Endothelial cell of umbilical vein (primary cell): ENCODE data around the gene ATXN1. TPM values are rescaled to one million over a fixed set of nuclear protein-coding genes. Genes with fewer than 3 reads are reported as not detected.

Experiments
- BruUV-seq: library from RNA; stranded (reverse); fragments of 400-500 nt; replicated peaks from 2 replicates; lab custom pipeline; 2021; lab: Mats Ljungman, UMichigan
- CTCF ChIA-PET: fragments of 300-600, 350-600 bp; sonication (Branson Sonifier 250); formaldehyde crosslinking; loops from one replicate; lab custom pipeline; 2021; ENCODE audit warnings: antibody characterized with exemption, inconsistent platforms; lab: Charles Lee
- POLR2A ChIA-PET: fragments of 300-600, 350-600 bp; sonication (Branson Sonifier 250); formaldehyde crosslinking; loops from one replicate; lab custom pipeline; 2021; ENCODE audit warnings: antibody characterized with exemption, inconsistent platforms; lab: Charles Lee
- DNase-seq: peaks from one replicate; pipeline ENCODE4 v3.0.0-alpha.2; 2011; ENCODE audit warnings: low read depth, low spot score
- FAIRE-seq: peaks from 2 replicates; lab custom pipeline; 2011; peaks lifted over from hg19 to GRCh38; lab: Jason Lieb, UNC
- H2AFZ ChIP-seq: 2 replicates; pipeline ENCODE4 v1.6.0; 2012; ENCODE audit warnings: low read depth, low read length, control low read depth, inconsistent platforms
- H3K27ac ChIP-seq: 2 replicates; pipeline ENCODE4 v1.5.1; 2011; ENCODE audit warnings: low read depth, mild to moderate bottlenecking, control low read depth, low read length, moderate library complexity; ENCODE audit not compliant: insufficient read depth
- H3K27me3 ChIP-seq, 2 experiments: 2 replicates each; pipeline versions ENCODE4 v1.6.0 to v1.6.1; 2011; ENCODE audit warnings: low read length in 2 of 2, mixed read lengths in 1 of 2; ENCODE audit not compliant: control insufficient read depth in 2 of 2, insufficient read depth in 2 of 2
- H3K36me3 ChIP-seq, 2 experiments: 2 replicates in 1 of 2; 3 replicates in 1 of 2; pipeline ENCODE4 v1.5.1; 2011; ENCODE audit warnings: low read length in 2 of 2, mild to moderate bottlenecking in 1 of 2, moderate library complexity in 1 of 2; ENCODE audit not compliant: control insufficient read depth in 2 of 2, insufficient read depth in 2 of 2; ENCODE audit errors: extremely low read depth in 1 of 2
- H3K4me1 ChIP-seq: 3 replicates; pipeline ENCODE4 v1.5.1; 2011; ENCODE audit warnings: mild to moderate bottlenecking, low read length; ENCODE audit not compliant: control insufficient read depth, insufficient read depth; ENCODE audit errors: extremely low read depth
- H3K4me2 ChIP-seq: 2 replicates; pipeline ENCODE4 v1.6.1; 2011; ENCODE audit warnings: low read length, control low read depth, mixed read lengths; ENCODE audit not compliant: insufficient read depth
- H3K4me3 ChIP-seq, 3 experiments: fragments of 200-600 bp in 1 of 3; sonication (generic), shearing (Covaris generic) in 1 of 3; replicated peaks in 1 of 3; 2 replicates each; pipeline ENCODE4 v1.5.1; 2011 to 2016; ENCODE audit warnings: control low read depth in 3 of 3, low read length in 3 of 3, mild to moderate bottlenecking in 2 of 3, inconsistent platforms in 1 of 3, low read depth in 1 of 3, moderate library complexity in 1 of 3; ENCODE audit not compliant: insufficient read depth in 1 of 3
- H3K79me2 ChIP-seq: 2 replicates; pipeline ENCODE4 v1.6.0; 2012; ENCODE audit warnings: low read length, inconsistent platforms; ENCODE audit not compliant: control insufficient read depth, insufficient read depth
- H3K9ac ChIP-seq: replicated peaks from 2 replicates; pipeline ENCODE3; 2011; ENCODE audit warnings: low read length, control low read depth; ENCODE audit not compliant: insufficient read depth; ENCODE audit errors: extremely low read depth
- H3K9me1 ChIP-seq: replicated peaks from 3 replicates; pipeline ENCODE4 v1.6.0; 2011; ENCODE audit warnings: mild to moderate bottlenecking, low read length; ENCODE audit not compliant: control insufficient read depth, insufficient read depth; ENCODE audit errors: extremely low read depth
- H3K9me3 ChIP-seq: replicated peaks from 2 replicates; pipeline ENCODE4 v1.5.1; 2012; ENCODE audit warnings: low read length, inconsistent platforms; ENCODE audit not compliant: control insufficient read depth, insufficient read depth
- H4K20me1 ChIP-seq: replicated peaks from 2 replicates; pipeline ENCODE3; 2011; ENCODE audit warnings: mild to moderate bottlenecking, low read length; ENCODE audit not compliant: control insufficient read depth, insufficient read depth; ENCODE audit errors: extremely low read depth
- EZH2 ChIP-seq: IDR thresholded peaks from 2 replicates; pipeline ENCODE4 v1.6.1; 2012; ENCODE audit warnings: borderline replicate concordance, low read depth, mild to moderate bottlenecking, moderate library complexity, low read length, inconsistent platforms; ENCODE audit not compliant: severe bottlenecking
- FOS ChIP-seq: IDR thresholded peaks from 2 replicates; pipeline ENCODE4 v1.6.1; 2011; ENCODE audit warnings: mild to moderate bottlenecking, low read length, moderate library complexity, borderline replicate concordance; ENCODE audit not compliant: insufficient read depth
- GATA2 ChIP-seq: IDR thresholded peaks from 2 replicates; pipeline ENCODE4 v1.7.0; 2011; ENCODE audit warnings: low read depth, mild to moderate bottlenecking, moderate library complexity, mixed read lengths, low read length; ENCODE audit not compliant: insufficient read length, insufficient read depth
- JUN ChIP-seq: IDR thresholded peaks from 2 replicates; pipeline ENCODE4 v1.6.1; 2011; ENCODE audit warnings: borderline replicate concordance, low read depth; ENCODE audit not compliant: insufficient read length, insufficient read depth
- MYC ChIP-seq: IDR thresholded peaks from one replicate; pipeline ENCODE4 v1.6.1; 2011; ENCODE audit warnings: mild to moderate bottlenecking, low read depth, low read length
- POLR2A ChIP-seq: IDR thresholded peaks from 2 replicates; pipeline ENCODE4 v1.6.1; 2012; ENCODE audit warnings: low read depth, mild to moderate bottlenecking, control low read depth, low read length
- POLR2AphosphoS5 ChIP-seq: IDR thresholded peaks from 2 replicates; pipeline ENCODE4 v1.6.1; 2012; ENCODE audit warnings: low read depth, mild to moderate bottlenecking, control low read depth, low read length, moderate library complexity; ENCODE audit not compliant: insufficient read depth
- dilution Hi-C: fragments of 300-500 bp; cut with MboI; formaldehyde crosslinking; loops from one replicate; pipeline ENCODE4 v1.15.0; 2019; ENCODE audit warnings: low sequenced_read_pairs; ENCODE audit not compliant: extremely low pct_ligation_motif_present
- intact Hi-C: fragments of 100-400 bp; cut with micrococcal nuclease; formaldehyde crosslinking; loops from one replicate; pipeline ENCODE4 v1.10.0; 2022
- polyA plus RNA-seq, 4 experiments: library from polyadenylated mRNA; depleted of rRNA in 3 of 4; stranded (reverse) in 3 of 4; unstranded in 1 of 4; fragments of >200 nt; gene quantifications; 2 replicates each; pipeline versions ENCODE4 v1.2.1 to v1.2.3, GENCODE V29; 2011 to 2012; ENCODE audit warnings: missing spikeins in 1 of 4
- total RNA-seq: library from RNA; stranded (reverse); gene quantifications from 2 replicates; pipeline ENCODE4 v1.2.3, GENCODE V29; 2021
- TF ChIP-seq, protein P1 (sequence below): IDR thresholded peaks from 2 replicates; pipeline ENCODE4 v1.6.1; 2011; ENCODE audit not compliant: insufficient read depth, insufficient read length
- TF ChIP-seq, protein P2 (sequence below), 2 donors: IDR thresholded peaks; 1 replicate in 1 of 2; 2 replicates in 1 of 2; pipeline ENCODE4 v1.5.1; 2011; ENCODE audit warnings: low read length in 2 of 2, mild to moderate bottlenecking in 2 of 2, moderate library complexity in 2 of 2, control low read depth in 1 of 2, inconsistent platforms in 1 of 2, low read depth in 1 of 2; ENCODE audit not compliant: insufficient read depth in 1 of 2; ENCODE audit errors: extremely low read depth in 1 of 2

Gene ATXN1
- total and polyA plus RNA-seq, 2 donors (not counting 3 experiments of a cell fraction or from before 2014, with no cell fraction given), result 16.4 to 33.0 TPM

DNA sequence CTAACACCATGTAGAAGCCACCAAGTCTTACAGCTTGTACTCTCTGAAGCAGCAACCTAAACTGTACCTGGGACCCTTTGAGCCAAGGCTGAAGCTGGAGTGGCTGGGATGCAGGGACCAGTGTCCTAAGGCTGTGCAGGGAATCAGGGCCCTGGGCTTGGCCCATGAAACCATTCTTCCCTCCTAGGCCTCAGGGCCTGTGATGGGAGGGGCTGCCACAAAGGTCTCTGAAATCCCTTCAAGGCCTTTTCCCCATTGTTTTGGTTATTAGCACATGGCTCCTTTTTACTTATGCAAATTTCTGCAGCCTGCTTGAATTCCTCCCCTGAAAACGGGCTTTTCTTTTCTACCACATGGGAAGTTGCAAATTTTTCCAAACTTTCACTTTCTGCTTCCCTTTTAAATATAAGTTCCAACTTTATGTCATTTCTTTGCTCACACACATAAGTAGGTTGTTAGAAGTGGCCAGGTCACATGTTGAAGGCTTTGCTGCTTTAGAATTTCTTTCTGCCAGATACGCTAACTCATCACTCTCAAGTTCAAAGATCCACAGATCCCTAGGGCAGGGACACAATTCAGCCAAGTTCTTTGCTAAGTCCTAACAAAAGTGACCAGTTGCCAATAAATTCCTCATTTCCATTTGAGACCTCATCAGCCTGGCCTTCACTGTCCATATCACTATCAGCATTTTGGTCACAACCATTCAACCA, 28.2 kb upstream of the ATXN1 start:
- no peak overlapping the region for H3K27ac ChIP-seq
- ChIA-PET CTCF (interaction anchor here (1.0 kb wide), 1 partner anchor 19 kb away, joined by 3 read pairs; no protein-coding TSS in a partner anchor), POLR2A (no interaction called here)
- DNase-seq (no peak), FAIRE-seq (no peak)
- H3K4me3 ChIP-seq, result no peak overlapping the region
- H3K79me2 ChIP-seq, result no peaks in the 10 kb centered on the region
- no TSS peak for BruUV-seq
- no peak overlapping the region for H3K4me2 ChIP-seq
- intact Hi-C loops, result no loop called here
- H4K20me1 ChIP-seq, result no peaks in the 10 kb centered on the region
- H3K9me1 ChIP-seq, result no peaks in the 10 kb centered on the region
- no peak overlapping the region for H2AFZ ChIP-seq
- peaks cover 0 to 2% of the 10 kb centered on the region in 2 experiments for H3K27me3 ChIP-seq
- no peaks in the 10 kb centered on the region for H3K36me3 ChIP-seq
- H3K4me1 ChIP-seq, result no peaks in the 10 kb centered on the region
- TF ChIP-seq, protein P1, sequence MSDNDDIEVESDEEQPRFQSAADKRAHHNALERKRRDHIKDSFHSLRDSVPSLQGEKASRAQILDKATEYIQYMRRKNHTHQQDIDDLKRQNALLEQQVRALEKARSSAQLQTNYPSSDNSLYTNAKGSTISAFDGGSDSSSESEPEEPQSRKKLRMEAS, result no peak
- no peak for TF ChIP-seq JUN
- dilution Hi-C loops, result no loop called here
- H3K9me3 ChIP-seq, result no peaks in the 10 kb centered on the region
- no peak overlapping the region for H3K9ac ChIP-seq

GRCh38 chr6:16787128-16787682, 25.9 kb upstream of the ATXN1 start:
- CTCF ChIA-PET, result interaction anchor here (1.4 kb wide), 1 partner anchor 179 kb away, joined by 3 read pairs; no protein-coding TSS in a partner anchor

More at GRCh38 chr6:16787128-16787682, 25.9 kb upstream of the ATXN1 start:
- no peaks in the 10 kb centered on the region for H3K4me1 ChIP-seq
- H3K27ac ChIP-seq, result no peak overlapping the region
- H3K4me2 ChIP-seq, result no peak overlapping the region
- intact Hi-C loops (no loop called here), dilution Hi-C loops (no loop called here)
- no peak overlapping the region for H3K9ac ChIP-seq
- POLR2A ChIA-PET, result no interaction called here
- H3K9me3 ChIP-seq, result no peaks in the 10 kb centered on the region
- FAIRE-seq (no peak), DNase-seq (no peak)
- H4K20me1 ChIP-seq, result no peaks in the 10 kb centered on the region
- H3K27me3 ChIP-seq, result peaks cover 0 to 2% of the 10 kb centered on the region in 2 experiments
- no peaks in the 10 kb centered on the region for H3K9me1 ChIP-seq
- no peak overlapping the region for H3K4me3 ChIP-seq
- BruUV-seq, result no TSS peak
- H3K36me3 ChIP-seq, result no peaks in the 10 kb centered on the region
- H2AFZ ChIP-seq, result no peak overlapping the region
- no peaks in the 10 kb centered on the region for H3K79me2 ChIP-seq
- TF ChIP-seq POLR2A (no peak), MYC (no peak), JUN (no peak), EZH2 (no peak), FOS (no peak), GATA2 (no peak), POLR2AphosphoS5 (no peak)
- TF ChIP-seq, protein P2, sequence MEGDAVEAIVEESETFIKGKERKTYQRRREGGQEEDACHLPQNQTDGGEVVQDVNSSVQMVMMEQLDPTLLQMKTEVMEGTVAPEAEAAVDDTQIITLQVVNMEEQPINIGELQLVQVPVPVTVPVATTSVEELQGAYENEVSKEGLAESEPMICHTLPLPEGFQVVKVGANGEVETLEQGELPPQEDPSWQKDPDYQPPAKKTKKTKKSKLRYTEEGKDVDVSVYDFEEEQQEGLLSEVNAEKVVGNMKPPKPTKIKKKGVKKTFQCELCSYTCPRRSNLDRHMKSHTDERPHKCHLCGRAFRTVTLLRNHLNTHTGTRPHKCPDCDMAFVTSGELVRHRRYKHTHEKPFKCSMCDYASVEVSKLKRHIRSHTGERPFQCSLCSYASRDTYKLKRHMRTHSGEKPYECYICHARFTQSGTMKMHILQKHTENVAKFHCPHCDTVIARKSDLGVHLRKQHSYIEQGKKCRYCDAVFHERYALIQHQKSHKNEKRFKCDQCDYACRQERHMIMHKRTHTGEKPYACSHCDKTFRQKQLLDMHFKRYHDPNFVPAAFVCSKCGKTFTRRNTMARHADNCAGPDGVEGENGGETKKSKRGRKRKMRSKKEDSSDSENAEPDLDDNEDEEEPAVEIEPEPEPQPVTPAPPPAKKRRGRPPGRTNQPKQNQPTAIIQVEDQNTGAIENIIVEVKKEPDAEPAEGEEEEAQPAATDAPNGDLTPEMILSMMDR (IDR thresholded peaks at IDR 0.05; ENCODE audit: extremely low read depth in 1 of 2, insufficient read depth in 1 of 2, low read depth in 1 of 2, low read length in 2 of 2), result no peak
- TF ChIP-seq, protein P1, result no peak
